RWPE1 (cell line): ENCODE data around the gene SLIT3.

Source experiments
- CTCF ChIA-PET: fragments of 350-600 bp; sonication (Branson Sonifier 250); formaldehyde crosslinking; extraction: SDS; loops from one replicate; lab custom pipeline; 2021; lab: Yijun Ruan, JAX
- POLR2A ChIA-PET: fragments of 400-600 bp; formaldehyde crosslinking; extraction: SDS; loops from one replicate; lab custom pipeline; 2020; ENCODE audit warnings: antibody characterized with exemption; ENCODE audit not compliant: low non-redundant PET; lab: Yijun Ruan, JAX
- DNase-seq: peaks from one replicate; pipeline ENCODE4 v3.0.0; 2012; ENCODE audit warnings: low spot score
- H3K27ac ChIP-seq: fragments of 450-650 bp; 2 replicates; pipeline ENCODE4 v1.5.1; 2017
- TF ChIP-seq, protein P1 (sequence below): fragments of 450-650 bp; conservative IDR thresholded peaks from 2 replicates; pipeline ENCODE4 v1.5.1; 2017; ENCODE audit warnings: low read depth, mild to moderate bottlenecking

Gene SLIT3

DNA sequence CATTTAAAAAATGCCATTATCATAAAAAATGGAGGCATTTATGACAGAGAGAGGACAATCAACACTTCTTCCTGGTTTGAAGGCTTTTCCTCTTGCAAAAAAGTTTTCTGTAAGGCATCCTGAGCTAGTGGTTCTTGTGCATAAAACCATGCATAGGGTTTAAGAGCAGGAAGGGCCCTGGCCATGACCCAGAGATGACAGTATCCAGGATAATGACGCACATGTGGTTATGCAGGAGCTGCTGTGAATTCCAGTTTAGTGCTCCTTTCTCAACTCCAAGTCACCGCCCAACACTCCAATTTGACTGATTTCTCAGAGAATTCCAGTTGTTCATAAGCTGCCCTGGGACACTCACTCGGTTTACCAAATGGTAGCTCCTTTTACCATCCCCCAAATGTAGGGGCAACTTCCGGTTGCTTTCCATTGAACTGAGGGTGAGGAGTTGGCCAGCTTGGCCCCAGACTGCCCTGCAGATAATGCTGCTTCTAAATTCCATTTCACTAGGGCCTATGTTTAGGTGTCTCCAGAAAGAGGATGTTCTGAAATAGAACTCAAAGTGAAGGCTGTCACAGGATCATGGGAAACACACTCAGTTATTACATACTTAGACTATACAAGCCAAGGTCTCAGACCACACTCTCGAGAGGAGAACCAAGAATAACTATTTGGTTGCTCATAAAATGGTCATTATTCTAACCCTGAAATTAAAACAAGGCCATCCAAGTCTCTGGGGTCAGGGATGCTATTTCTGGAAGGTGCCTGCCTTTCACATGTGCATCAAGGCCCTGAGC lies 179.1 kb downstream of the SLIT3 start:
- DNase-seq = no peak
- TF ChIP-seq, protein P1, sequence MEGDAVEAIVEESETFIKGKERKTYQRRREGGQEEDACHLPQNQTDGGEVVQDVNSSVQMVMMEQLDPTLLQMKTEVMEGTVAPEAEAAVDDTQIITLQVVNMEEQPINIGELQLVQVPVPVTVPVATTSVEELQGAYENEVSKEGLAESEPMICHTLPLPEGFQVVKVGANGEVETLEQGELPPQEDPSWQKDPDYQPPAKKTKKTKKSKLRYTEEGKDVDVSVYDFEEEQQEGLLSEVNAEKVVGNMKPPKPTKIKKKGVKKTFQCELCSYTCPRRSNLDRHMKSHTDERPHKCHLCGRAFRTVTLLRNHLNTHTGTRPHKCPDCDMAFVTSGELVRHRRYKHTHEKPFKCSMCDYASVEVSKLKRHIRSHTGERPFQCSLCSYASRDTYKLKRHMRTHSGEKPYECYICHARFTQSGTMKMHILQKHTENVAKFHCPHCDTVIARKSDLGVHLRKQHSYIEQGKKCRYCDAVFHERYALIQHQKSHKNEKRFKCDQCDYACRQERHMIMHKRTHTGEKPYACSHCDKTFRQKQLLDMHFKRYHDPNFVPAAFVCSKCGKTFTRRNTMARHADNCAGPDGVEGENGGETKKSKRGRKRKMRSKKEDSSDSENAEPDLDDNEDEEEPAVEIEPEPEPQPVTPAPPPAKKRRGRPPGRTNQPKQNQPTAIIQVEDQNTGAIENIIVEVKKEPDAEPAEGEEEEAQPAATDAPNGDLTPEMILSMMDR = no peak
- H3K27ac ChIP-seq = no peak overlapping the region
- CTCF ChIA-PET = interaction anchor here (0.6 kb wide), 1 partner anchor 1947 kb away, joined by 3 read pairs; no protein-coding TSS in a partner anchor
- POLR2A ChIA-PET = no interaction called here

DNA sequence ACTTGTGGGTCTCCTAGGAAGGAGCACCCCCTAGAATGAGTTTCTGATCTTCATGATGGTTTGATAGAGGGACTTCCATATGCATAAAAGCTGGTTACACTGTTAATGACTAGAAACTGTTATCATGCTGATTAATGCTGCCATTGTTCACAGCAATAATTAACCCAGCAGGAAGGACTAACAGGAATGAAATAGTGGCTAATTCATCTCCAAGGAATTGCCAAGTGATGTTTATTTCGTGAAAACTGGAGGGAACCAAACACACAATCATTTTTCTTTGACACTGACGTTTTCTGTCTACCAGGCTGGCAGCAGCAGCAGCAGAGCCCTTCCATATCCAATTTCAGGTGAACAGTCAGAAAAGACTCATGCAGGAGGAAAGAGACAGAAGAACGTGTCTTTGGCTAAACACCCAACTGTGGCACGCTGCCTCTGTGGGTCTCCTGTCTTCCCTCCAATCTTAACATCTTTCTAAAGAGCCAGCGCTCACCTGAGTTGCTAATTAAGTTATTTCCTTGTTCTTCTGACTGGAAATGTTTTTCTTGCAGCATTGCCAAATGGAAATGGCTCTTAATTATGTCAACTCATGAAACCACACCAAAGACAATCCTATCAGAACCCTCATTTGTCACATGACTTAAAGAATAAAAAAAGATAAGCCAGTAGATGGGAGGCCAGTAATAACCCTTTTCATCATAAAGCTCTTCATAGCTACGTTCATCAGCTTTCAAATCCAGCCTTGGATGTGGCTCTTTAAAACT lies 181.5 kb downstream of the SLIT3 start:
- no peak for DNase-seq
- TF ChIP-seq, protein P1 = no peak
- POLR2A ChIA-PET = no interaction called here
- CTCF ChIA-PET = no interaction called here
- no peak overlapping the region for H3K27ac ChIP-seq

DNA sequence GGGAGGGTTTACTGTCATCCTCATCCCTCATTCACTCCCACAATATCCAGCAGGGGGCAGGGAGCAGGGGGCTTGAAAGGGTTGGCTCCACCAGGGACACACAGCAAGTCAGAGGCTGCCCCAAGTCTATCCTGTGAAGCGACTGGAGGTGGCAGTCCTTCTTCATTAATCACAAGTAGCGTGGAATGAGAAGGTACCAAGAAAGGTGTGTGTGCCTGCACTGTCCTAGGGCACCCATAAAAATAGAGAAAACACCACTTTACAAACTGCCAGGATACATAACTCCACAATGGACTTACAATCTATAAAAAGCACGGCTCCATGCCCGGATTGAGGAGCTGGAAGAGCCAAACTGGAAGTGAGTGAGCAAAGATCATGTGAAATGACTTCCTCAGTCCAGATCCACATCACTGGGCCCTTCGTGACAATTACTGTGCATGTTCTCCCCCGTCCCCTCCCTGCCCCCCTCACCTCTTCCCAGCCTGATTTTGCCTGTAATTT lies 183.9 kb downstream of the SLIT3 start:
- TF ChIP-seq, protein P1 = no peak
- ChIA-PET CTCF (interaction anchor here (0.6 kb wide), 1 partner anchor 453 kb away, joined by 3 read pairs; no protein-coding TSS in a partner anchor), POLR2A (no interaction called here)
- DNase-seq = no peak
- no peak overlapping the region for H3K27ac ChIP-seq

DNA sequence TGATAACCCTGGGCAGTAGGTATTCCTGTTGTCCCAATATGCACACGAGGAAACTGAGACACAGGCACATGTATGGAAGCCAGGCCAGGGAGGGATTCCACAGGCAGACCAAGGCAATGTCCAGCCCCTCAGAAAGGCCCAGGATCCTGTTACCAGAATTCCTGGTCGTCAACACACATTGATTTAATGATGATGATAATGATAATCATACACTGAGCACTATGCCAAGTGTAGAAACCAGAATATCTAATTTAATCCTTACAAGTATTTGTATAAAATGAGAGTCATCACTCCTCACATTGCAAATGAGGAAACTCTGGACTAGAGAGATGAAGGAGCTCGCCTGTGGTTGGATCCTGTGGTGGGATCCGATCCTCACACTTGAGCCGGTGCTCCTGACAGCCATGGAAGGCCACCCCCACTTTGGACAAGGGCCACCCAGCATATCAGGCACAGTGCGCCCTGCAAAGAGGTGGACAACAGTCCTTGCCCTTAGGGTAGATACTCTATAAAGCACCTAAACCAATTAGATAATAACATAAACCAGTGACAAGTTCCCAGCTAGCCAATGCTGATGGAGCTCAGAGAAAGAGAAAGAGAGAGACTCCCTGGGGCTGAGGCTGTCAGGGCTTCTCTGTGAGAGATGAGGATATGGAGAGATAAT lies 185.3 kb downstream of the SLIT3 start:
- no peak for DNase-seq
- TF ChIP-seq, protein P1 = no peak
- ChIA-PET POLR2A (no interaction called here), CTCF (interaction anchor here (1.2 kb wide), 1 partner anchor 865 kb away, joined by 4 read pairs; the partner anchor contains the start of gene INSYN2B)
- no peak overlapping the region for H3K27ac ChIP-seq

DNA sequence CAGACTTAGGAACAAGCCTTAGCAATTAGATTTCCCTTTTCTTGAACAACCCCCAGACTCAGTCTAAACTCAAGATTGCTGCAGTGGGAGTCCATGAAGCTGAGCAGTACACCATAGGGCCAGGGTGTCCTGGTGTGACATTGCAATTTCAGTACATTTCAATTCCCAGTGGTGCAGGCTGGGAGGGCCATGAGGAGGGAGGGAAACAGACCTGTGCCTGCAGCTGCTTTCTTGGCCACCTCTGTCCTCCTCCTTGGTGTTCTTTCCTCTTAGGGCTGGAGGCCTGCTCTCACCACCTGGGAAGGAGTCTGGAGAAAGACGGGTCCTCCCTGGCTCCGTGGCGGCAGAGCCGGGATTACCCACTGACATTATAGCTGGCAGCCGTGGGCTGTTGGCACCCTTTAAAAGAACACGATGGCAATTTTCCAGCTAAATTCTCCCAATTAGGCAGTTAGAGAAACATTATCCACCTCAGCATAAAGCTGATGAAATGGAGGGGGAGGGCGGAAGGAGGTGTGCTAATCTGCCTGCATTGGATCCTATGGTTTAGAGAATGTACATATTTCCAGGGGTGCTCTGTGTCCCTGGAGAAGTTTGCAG lies 186.4 kb downstream of the SLIT3 start:
- ChIA-PET CTCF (interaction anchor here (0.6 to 1.2 kb wide), 3 partner anchors 435 to 866 kb away, joined by 3 to 4 read pairs (median 3); partner anchors contain the start of gene INSYN2B), POLR2A (no interaction called here)

More for the DNA sequence above, 186.4 kb downstream of the SLIT3 start:
- no peak for DNase-seq
- H3K27ac ChIP-seq = no peak overlapping the region
- TF ChIP-seq, protein P1 = no peak
